H9 (cell line): Measurements from ENCODE around the gene NEB. TPM values are rescaled to one million over a fixed set of nuclear protein-coding genes. Genes with fewer than 3 reads are reported as not detected.

ENCODE experiments used
- DNase-seq: peaks from one replicate; pipeline ENCODE4 v3.0.0-alpha.2; 2017
- H2AFZ ChIP-seq: one replicate; pipeline ENCODE4 v1.6.1; 2013; ENCODE audit warnings: mild to moderate bottlenecking, low read length, control low read depth, moderate library complexity
- H2AK5ac ChIP-seq: 2 replicates; pipeline ENCODE4 v1.6.1; 2013; ENCODE audit warnings: low read length, control low read depth, mixed read lengths; ENCODE audit not compliant: insufficient read length
- H2BK120ac ChIP-seq: one replicate; pipeline ENCODE4 v1.6.1; 2013; ENCODE audit warnings: low read depth, mild to moderate bottlenecking, low read length, control low read depth, inconsistent platforms; ENCODE audit not compliant: poor library complexity, severe bottlenecking
- H2BK12ac ChIP-seq: 2 replicates; pipeline ENCODE4 v1.6.1; 2013; ENCODE audit warnings: low read length, control low read depth, mixed read lengths, low read depth; ENCODE audit not compliant: insufficient read length
- H2BK15ac ChIP-seq: 2 replicates; pipeline ENCODE4 v1.6.1; 2013; ENCODE audit warnings: low read depth, low read length, control low read depth
- H2BK20ac ChIP-seq: one replicate; pipeline ENCODE4 v1.6.1; 2013; ENCODE audit warnings: low read depth, mild to moderate bottlenecking, low read length, control low read depth, inconsistent platforms; ENCODE audit not compliant: poor library complexity, severe bottlenecking
- H2BK5ac ChIP-seq: 2 replicates; pipeline ENCODE4 v1.6.1; 2013; ENCODE audit warnings: low read length, control low read depth, mixed read lengths; ENCODE audit not compliant: insufficient read length
- H3K14ac ChIP-seq: 2 replicates; pipeline ENCODE4 v1.6.1; 2013; ENCODE audit warnings: low read length, control low read depth; ENCODE audit not compliant: insufficient read depth
- H3K18ac ChIP-seq: 2 replicates; pipeline ENCODE4 v1.6.1; 2013; ENCODE audit warnings: low read depth, mild to moderate bottlenecking, mixed read lengths, low read length, control low read depth; ENCODE audit not compliant: insufficient read length
- H3K23ac ChIP-seq: 2 replicates; pipeline ENCODE4 v1.6.1; 2013; ENCODE audit warnings: low read length, control low read depth, mixed read lengths, low read depth; ENCODE audit not compliant: insufficient read length
- H3K23me2 ChIP-seq: 2 replicates; pipeline ENCODE4 v1.6.1; 2013; ENCODE audit warnings: low read depth, mild to moderate bottlenecking, mixed read lengths, low read length, control low read depth; ENCODE audit not compliant: insufficient read length, poor library complexity, severe bottlenecking
- H3K27ac ChIP-seq: 2 replicates; pipeline ENCODE4 v1.5.1; 2013; ENCODE audit warnings: low read length, control low read depth, mixed read lengths, low read depth; ENCODE audit not compliant: insufficient read length
- H3K27me3 ChIP-seq: 2 replicates; pipeline ENCODE4 v1.6.1; 2013; ENCODE audit warnings: low read length, control low read depth, inconsistent platforms; ENCODE audit not compliant: insufficient read depth
- H3K4ac ChIP-seq: 2 replicates; pipeline ENCODE4 v1.6.1; 2013; ENCODE audit warnings: low read depth, mild to moderate bottlenecking, control low read depth, inconsistent platforms, low read length, moderate library complexity
- H3K4me1 ChIP-seq: 2 replicates; pipeline ENCODE4 v1.6.1; 2013; ENCODE audit warnings: low read length, control low read depth, inconsistent platforms; ENCODE audit not compliant: insufficient read depth
- H3K4me2 ChIP-seq: 2 replicates; pipeline ENCODE4 v1.6.1; 2013; ENCODE audit warnings: low read length, control low read depth, mixed read lengths; ENCODE audit not compliant: insufficient read length, insufficient read depth
- H3K56ac ChIP-seq: 2 replicates; pipeline ENCODE4 v1.6.1; 2013; ENCODE audit warnings: low read depth, mild to moderate bottlenecking, mixed read lengths, low read length, control low read depth; ENCODE audit not compliant: insufficient read length
- H3K79me1 ChIP-seq: 2 replicates; pipeline ENCODE4 v1.6.1; 2013; ENCODE audit warnings: low read depth, mild to moderate bottlenecking, moderate library complexity, low read length, control low read depth, inconsistent platforms; ENCODE audit not compliant: insufficient read depth, poor library complexity, severe bottlenecking
- H3K79me2 ChIP-seq: 2 replicates; pipeline ENCODE4 v1.6.1; 2013; ENCODE audit warnings: low read length, control low read depth, inconsistent platforms; ENCODE audit not compliant: insufficient read depth
- H3K9ac ChIP-seq: 2 replicates; pipeline ENCODE4 v1.6.1; 2013; ENCODE audit warnings: low read length, control low read depth, mixed read lengths; ENCODE audit not compliant: insufficient read length; ENCODE audit errors: extremely low read depth
- H3K9me3 ChIP-seq: one replicate; pipeline ENCODE4 v1.6.1; 2013; ENCODE audit warnings: low read depth, low read length, inconsistent platforms; ENCODE audit not compliant: control insufficient read depth
- H3T11ph ChIP-seq: one replicate; pipeline ENCODE4 v1.6.1; 2013; ENCODE audit warnings: mild to moderate bottlenecking, low read length, control low read depth, inconsistent platforms
- H4K20me1 ChIP-seq: one replicate; pipeline ENCODE4 v1.6.1; 2013; ENCODE audit not compliant: control insufficient read depth, insufficient read length, insufficient read depth
- H4K5ac ChIP-seq: 2 replicates; pipeline ENCODE4 v1.6.1; 2013; ENCODE audit warnings: low read depth, mild to moderate bottlenecking, mixed read lengths, low read length, control low read depth; ENCODE audit not compliant: insufficient read length
- H4K8ac ChIP-seq: replicated peaks from 2 replicates; pipeline ENCODE4 v1.6.1; 2013; ENCODE audit warnings: low read length, control low read depth, mixed read lengths, low read depth; ENCODE audit not compliant: insufficient read length
- H4K91ac ChIP-seq: 2 replicates; pipeline ENCODE4 v1.6.1; 2013; ENCODE audit warnings: low read depth, mild to moderate bottlenecking, moderate library complexity, mixed read lengths, low read length, control low read depth; ENCODE audit not compliant: insufficient read length
- H3K27ac Mint-ChIP-seq, 3 experiments: 2 replicates in 2 of 3; 3 replicates in 1 of 3; pipeline ENCODE4 v1.8.0; 2020 to 2021; ENCODE audit warnings: mixed read lengths in 3 of 3, mild to moderate bottlenecking in 1 of 3, moderate library complexity in 1 of 3
- H3K27me3 Mint-ChIP-seq: 2 replicates; pipeline ENCODE4 v1.8.0; 2021; ENCODE audit warnings: low read depth, mild to moderate bottlenecking, moderate library complexity, mixed read lengths
- H3K36me3 Mint-ChIP-seq, 3 experiments: 2 replicates in 2 of 3; 3 replicates in 1 of 3; pipeline ENCODE4 v1.8.0; 2020 to 2021; ENCODE audit warnings: low read depth in 3 of 3, mixed read lengths in 3 of 3; ENCODE audit not compliant: insufficient read depth in 1 of 3
- H3K4me1 Mint-ChIP-seq, 2 experiments: 2 replicates each; pipeline ENCODE4 v1.8.0; 2020; ENCODE audit warnings: mixed read lengths in 2 of 2
- H3K4me3 Mint-ChIP-seq, 2 experiments: 2 replicates in 1 of 2; 3 replicates in 1 of 2; pipeline ENCODE4 v1.8.0; 2020 to 2021; ENCODE audit warnings: mild to moderate bottlenecking in 2 of 2, mixed read lengths in 2 of 2, moderate library complexity in 1 of 2
- H3K9me3 Mint-ChIP-seq, 2 experiments: 2 replicates in 1 of 2; 3 replicates in 1 of 2; pipeline ENCODE4 v1.8.0; 2020; ENCODE audit warnings: mild to moderate bottlenecking in 2 of 2, mixed read lengths in 2 of 2, moderate library complexity in 1 of 2
- CTCF ChIP-seq: fragments of 200-600 bp; sonication (generic); conservative IDR thresholded peaks from 3 replicates; pipeline ENCODE4 v1.8.0; 2021; ENCODE audit warnings: antibody characterized with exemption, mild to moderate bottlenecking
- WGBS: extraction: QIAGEN DNeasy Blood & Tissue Kit; methylation state at CpG from one replicate; pipeline ENCODE4 v1.1.7; 2013; ENCODE audit warnings: missing lambda C conversion rate, low lambda C conversion rate, mixed read lengths; ENCODE audit not compliant: insufficient read length; ENCODE audit errors: extremely low coverage; 5-methylcytosine and 5-hydroxymethylcytosine counted together
- total RNA-seq: library from RNA; stranded (reverse); gene quantifications from 2 replicates; pipeline ENCODE4 v1.2.1, GENCODE V29; 2021

NEB gene
- total RNA-seq, 1 experiment from 2014 or later: 0.98 TPM

- no peak overlapping the region for H2AFZ ChIP-seq
- no peak overlapping the region for H4K8ac ChIP-seq
- no peak overlapping the region for H3K56ac ChIP-seq
- no peak overlapping the region for H4K91ac ChIP-seq
- H3K9me3 ChIP-seq: no peaks in the 10 kb centered on the region
- no peak overlapping the region for H3K9ac ChIP-seq
- Mint-ChIP-seq H3K4me1 (no peaks in the 10 kb centered on the region), H3K36me3 (peaks cover 0 to 8% (median 2%) of the 10 kb centered on the region in 3 experiments; a peak in 5 of 7 replicates), H3K9me3 (peaks cover 5 to 6% of the 10 kb centered on the region in 2 experiments), H3K4me3 (no peak overlapping the region), H3K27ac (no peak overlapping the region), H3K27me3 (no peaks in the 10 kb centered on the region)
- no peak overlapping the region for H2AK5ac ChIP-seq
- no peak overlapping the region for H3K4ac ChIP-seq
- H3K79me2 ChIP-seq: no peaks in the 10 kb centered on the region
- no peak overlapping the region for H2BK20ac ChIP-seq
- no peak for TF ChIP-seq CTCF
- no peaks in the 10 kb centered on the region for H3K27me3 ChIP-seq
- no peak overlapping the region for H3K4me2 ChIP-seq
- H3T11ph ChIP-seq: no peak overlapping the region
- H3K27ac ChIP-seq: no peak overlapping the region
- H2BK15ac ChIP-seq: no peak overlapping the region
- no peak for DNase-seq
- H3K4me1 ChIP-seq: no peaks in the 10 kb centered on the region
- no peak overlapping the region for H3K18ac ChIP-seq
- no peak overlapping the region for H2BK120ac ChIP-seq
- no peak overlapping the region for H2BK5ac ChIP-seq
- H3K14ac ChIP-seq: no peak overlapping the region
- H3K79me1 ChIP-seq: no peaks in the 10 kb centered on the region
- no peak overlapping the region for H2BK12ac ChIP-seq
- no peak overlapping the region for H4K5ac ChIP-seq
- no peaks in the 10 kb centered on the region for H3K23me2 ChIP-seq
- H3K23ac ChIP-seq: no peak overlapping the region
- H4K20me1 ChIP-seq: no peaks in the 10 kb centered on the region
- WGBS: no CpG with 5 or more reads among the region's 4 CpGs
Measured at GRCh38 chr2:151638191-151638933, 95.9 kb downstream of the NEB start.
